Thyroid gland (tissue), 4 donors: ENCODE measurements around the gene SLC46A3. TPM values are rescaled to one million over a fixed set of nuclear protein-coding genes. Genes with fewer than 3 reads are reported as not detected.

Source experiments
- DNase-seq, 2 donors: peaks; one replicate each; pipeline ENCODE4 v3.0.0-alpha.2; 2019
- H3K27ac ChIP-seq, 3 donors: fragments of 200-600 bp; sonication (generic); 1 replicate in 2 of 3; 2 replicates in 1 of 3; pipeline ENCODE4 v1.5.1; 2016 to 2019; ENCODE audit warnings: mild to moderate bottlenecking in 1 of 3, moderate library complexity in 1 of 3
- H3K27me3 ChIP-seq: fragments of 200-600 bp; sonication (generic); one replicate; pipeline ENCODE4 v1.5.1; 2019
- H3K36me3 ChIP-seq, 2 donors: fragments of 200-600 bp; sonication (generic); one replicate each; pipeline ENCODE4 v1.5.1; 2016 to 2019
- H3K4me1 ChIP-seq, 2 donors: fragments of 200-600 bp; sonication (generic); one replicate each; pipeline ENCODE4 v1.5.1; 2017 to 2019
- H3K4me3 ChIP-seq, 3 donors: fragments of 200-600 bp; sonication (generic); replicated peaks in 1 of 3; 1 replicate in 2 of 3; 2 replicates in 1 of 3; pipeline ENCODE4 v1.5.1; 2016; ENCODE audit warnings: mild to moderate bottlenecking in 1 of 3
- H3K9me3 ChIP-seq: fragments of 200-600 bp; sonication (generic); one replicate; pipeline ENCODE4 v1.5.1; 2017
- CTCF ChIP-seq, 6 experiments: fragments of 200-600 bp in 3 of 6; fragments of 450-650 bp in 3 of 6; sonication (generic) in 3 of 6; IDR thresholded peaks; one replicate each; pipeline ENCODE4 v1.5.1; 2016 to 2019; ENCODE audit warnings: antibody characterized with exemption in 6 of 6, mild to moderate bottlenecking in 2 of 6, inconsistent platforms in 1 of 6, moderate library complexity in 1 of 6
- POLR2A ChIP-seq, 2 donors: fragments of 450-650 bp; IDR thresholded peaks; one replicate each; pipeline ENCODE4 v1.6.1; 2017; ENCODE audit warnings: antibody characterized with exemption in 2 of 2, mild to moderate bottlenecking in 2 of 2, moderate library complexity in 1 of 2
- WGBS, 2 donors: methylation state at CpG; one replicate each; pipeline ENCODE4 v1.1.5; 2017; 5-methylcytosine and 5-hydroxymethylcytosine counted together
- intact Hi-C: fragments of 100-400 bp; cut with DNase I; formaldehyde crosslinking; loops from one replicate; pipeline ENCODE4 v1.15.1; 2023
- total RNA-seq, 4 donors: library from RNA; depleted of rRNA; stranded (reverse); fragments of >200 nt; gene quantifications; one replicate each; pipeline ENCODE4 v1.2.3, GENCODE V29; 2016

Gene SLC46A3
- total RNA-seq, 4 donors from 2014 or later: 16.4 to 28.7 (median 26.8) TPM

DNA sequence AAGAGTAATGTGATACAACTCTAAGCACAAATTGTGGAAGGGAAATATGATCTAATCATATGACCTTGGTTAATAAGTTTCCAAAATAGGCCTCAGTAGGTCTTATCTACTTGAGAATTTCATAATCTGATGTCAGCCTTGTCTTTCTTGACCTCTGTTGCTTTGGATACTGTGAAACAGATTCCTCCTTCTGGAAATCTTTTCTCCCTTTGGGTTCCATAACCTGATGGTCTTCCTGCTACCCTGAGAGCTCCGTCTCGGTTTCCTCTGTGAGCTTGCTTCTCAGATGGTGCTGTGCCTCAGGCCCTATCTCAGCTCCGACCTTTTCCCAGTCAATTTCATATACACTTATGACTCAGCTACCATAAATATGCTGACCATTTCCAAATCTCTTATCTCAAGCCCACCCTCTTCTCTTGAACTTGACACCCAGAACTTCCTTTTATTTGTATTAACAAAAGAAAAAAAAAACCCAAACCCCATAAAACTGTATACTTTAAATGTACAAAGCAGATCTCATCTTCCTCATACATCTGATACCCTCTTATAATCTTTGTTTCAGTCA is 6.4 kb upstream of the SLC46A3 start:
- 90 to 91% methylated on average over 3 of the region's 3 CpGs for WGBS, 2 donors
- intact Hi-C loops: no loop called here
- no peaks in the 10 kb centered on the region for H3K36me3 ChIP-seq

DNA sequence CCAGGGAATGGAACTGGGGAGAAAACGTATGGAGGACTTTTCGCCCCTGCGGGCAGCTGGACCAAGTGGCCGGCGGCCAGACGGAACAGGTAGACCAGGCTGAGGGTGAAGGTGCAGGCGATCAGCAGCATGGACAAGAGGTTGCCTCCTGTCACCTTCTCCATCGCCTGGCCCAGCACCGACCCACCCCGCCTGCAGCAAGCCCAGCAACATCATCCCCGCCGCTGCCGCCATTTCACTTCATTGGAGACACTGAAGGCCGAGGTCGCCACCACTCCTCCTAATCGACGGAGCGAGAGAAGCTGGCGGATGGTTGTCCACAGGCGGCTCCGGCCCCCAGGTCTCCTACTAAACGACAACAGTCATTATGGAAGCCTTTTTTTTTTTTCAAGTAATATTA is 5.0 kb upstream of the SLC46A3 start:
- no peak for DNase-seq
- intact Hi-C loops: no loop called here
- Histone ChIP-seq H3K4me3 (no peak overlapping the region), H3K27ac (no peak overlapping the region), H3K9me3 (no peaks in the 10 kb centered on the region), H3K27me3 (no peaks in the 10 kb centered on the region), H3K4me1 (peaks cover 0 to 4% of the 10 kb centered on the region in 2 donors), H3K36me3 (no peaks in the 10 kb centered on the region)
- TF ChIP-seq POLR2A (IDR thresholded peaks at IDR 0.05) (no peak), CTCF (IDR thresholded peaks at IDR 0.05) (no peak)
- WGBS, 2 donors: 95 to 96% methylated on average over 22 of the region's 22 CpGs

More for the DNA sequence above, 6.4 kb upstream of the SLC46A3 start:
- no peak for TF ChIP-seq CTCF (IDR thresholded peaks at IDR 0.05)
- TF ChIP-seq POLR2A (IDR thresholded peaks at IDR 0.05): no peak
- Histone ChIP-seq H3K27ac (no peak overlapping the region), H3K9me3 (no peaks in the 10 kb centered on the region), H3K4me1 (no peaks in the 10 kb centered on the region), H3K4me3 (no peak overlapping the region), H3K27me3 (no peaks in the 10 kb centered on the region)
- DNase-seq: no peak

- Histone ChIP-seq H3K36me3 (no peaks in the 10 kb centered on the region), H3K4me1 (peaks cover 6 to 15% of the 10 kb centered on the region in 2 donors), H3K27me3 (no peaks in the 10 kb centered on the region), H3K27ac (peak overlapping the region in 2 of 3 donors; percentile 86 to 89), H3K9me3 (no peaks in the 10 kb centered on the region), H3K4me3 (peak overlapping the region; percentile 16 to 60 (median 42))
- 40 to 44% methylated on average over 15 of the region's 15 CpGs for WGBS, 2 donors
- TF ChIP-seq POLR2A (IDR thresholded peaks at IDR 0.05): no peak
- TF ChIP-seq CTCF (IDR thresholded peaks at IDR 0.05): no peak
- no peak for DNase-seq
- intact Hi-C loops: no loop called here
These were observed 671 bp upstream of the SLC46A3 start for GRCh38 chr13:28719227-28720055.

DNA sequence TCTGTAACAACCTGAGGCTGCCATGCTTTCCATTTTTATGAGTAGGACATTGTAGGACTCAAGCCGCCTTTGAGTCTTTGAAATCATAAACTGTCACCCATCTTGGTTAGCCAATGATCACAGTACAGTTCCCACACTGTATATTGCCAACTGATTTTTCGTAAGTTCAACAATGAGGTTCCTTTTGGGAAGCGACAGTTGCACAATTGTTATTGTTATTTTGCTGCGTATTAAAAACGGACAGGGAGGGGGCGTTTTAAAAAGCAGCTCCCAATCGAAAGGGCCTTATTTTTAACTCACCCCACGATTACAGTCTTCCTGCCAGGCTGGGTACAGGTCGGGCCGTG is 601 bp downstream of the SLC46A3 start:
- Histone ChIP-seq H3K4me3 (peak overlapping the region; percentile 16 to 60 (median 41)), H3K4me1 (peaks cover 6 to 15% of the 10 kb centered on the region in 2 donors), H3K27me3 (no peaks in the 10 kb centered on the region), H3K36me3 (no peaks in the 10 kb centered on the region), H3K27ac (peak overlapping the region; percentile 74 to 89 (median 86)), H3K9me3 (no peaks in the 10 kb centered on the region)
- intact Hi-C loops: no loop called here
- TF ChIP-seq CTCF (IDR thresholded peaks at IDR 0.05): no peak
- no peak for TF ChIP-seq POLR2A (IDR thresholded peaks at IDR 0.05)
- WGBS, 2 donors: 14 to 19% methylated on average over 8 to 10 of the region's 10 CpGs
- no peak for DNase-seq

GRCh38 chr13:28717170-28717569 is 1.6 kb downstream of the SLC46A3 start:
- TF ChIP-seq CTCF (IDR thresholded peaks at IDR 0.05) (no peak), POLR2A (IDR thresholded peaks at IDR 0.05) (no peak)
- no peak for DNase-seq
- 74 to 78% methylated on average over 3 of the region's 3 CpGs for WGBS, 2 donors
- Histone ChIP-seq H3K27me3 (no peaks in the 10 kb centered on the region), H3K9me3 (no peaks in the 10 kb centered on the region), H3K27ac (peak overlapping the region in 2 of 3 donors; percentile 41 to 89), H3K36me3 (no peaks in the 10 kb centered on the region), H3K4me3 (no peak overlapping the region), H3K4me1 (peaks cover 6 to 15% of the 10 kb centered on the region in 2 donors)
- intact Hi-C loops: no loop called here
